ENCODE data around the gene GPR89A. TPM values are rescaled to one million over a fixed set of nuclear protein-coding genes. Genes with fewer than 3 reads are reported as not detected.
"Not testable (repeated sequence)": the region's sequence is repeated elsewhere in the genome, so short reads cannot be mapped to it uniquely, and the experiment has no call there.

The GPR89A gene
- total RNA-seq, 1 donor from 2014 or later, result 31.5 TPM

DNA sequence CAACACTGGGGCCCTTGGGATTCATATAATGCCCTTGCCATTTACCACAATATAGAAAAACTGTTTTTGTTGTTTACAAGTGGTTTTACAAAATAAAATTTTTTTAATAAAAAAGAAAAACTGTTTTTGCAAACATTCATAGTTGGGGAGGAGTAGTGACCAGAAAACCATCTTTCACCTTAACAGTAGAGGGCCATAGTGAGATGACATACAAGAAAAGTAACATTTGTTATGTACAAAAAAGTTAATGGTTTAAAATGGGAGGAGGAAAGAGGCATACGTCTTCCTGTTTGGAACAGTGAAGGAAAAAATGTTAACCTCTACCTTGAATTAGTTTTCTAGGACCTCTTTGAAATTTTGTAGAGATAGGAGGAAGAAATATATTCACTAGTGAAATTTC is 28.4 kb downstream of the GPR89A start:
- not testable (repeated sequence) for H3K4me1 Mint-ChIP-seq; H3K27ac Mint-ChIP-seq; DNase-seq (ENCODE audit: low spot score in 2 of 2, unreplicated experiment in 2 of 2); H3K9me3 Mint-ChIP-seq; H3K27me3 Mint-ChIP-seq (ENCODE audit: low read depth); H3K4me3 Mint-ChIP-seq; H3K36me3 Mint-ChIP-seq

DNA sequence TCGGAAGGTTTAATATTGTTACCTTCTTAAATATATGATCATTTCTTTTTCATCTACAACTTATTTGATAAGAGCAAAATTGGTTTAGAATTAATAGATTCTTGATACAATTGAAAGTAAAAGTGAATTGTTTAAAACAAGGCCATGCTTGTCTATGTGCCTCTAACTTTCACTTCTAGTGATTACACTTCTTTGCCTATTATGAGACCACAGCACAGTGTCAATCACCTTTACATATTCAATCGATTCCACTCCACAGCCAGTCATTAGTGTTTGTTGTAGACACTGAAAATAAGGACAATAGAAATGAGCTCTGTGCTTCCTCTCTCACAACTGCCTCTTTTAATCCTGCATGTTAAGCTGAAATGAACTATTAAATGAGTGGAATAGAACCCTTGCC is 34.1 kb downstream of the GPR89A start:
- not testable (repeated sequence) for H3K27me3 Mint-ChIP-seq (ENCODE audit: low read depth); DNase-seq (ENCODE audit: low spot score in 2 of 2, unreplicated experiment in 2 of 2); H3K27ac Mint-ChIP-seq; H3K9me3 Mint-ChIP-seq; H3K4me3 Mint-ChIP-seq; H3K36me3 Mint-ChIP-seq; H3K4me1 Mint-ChIP-seq

DNA sequence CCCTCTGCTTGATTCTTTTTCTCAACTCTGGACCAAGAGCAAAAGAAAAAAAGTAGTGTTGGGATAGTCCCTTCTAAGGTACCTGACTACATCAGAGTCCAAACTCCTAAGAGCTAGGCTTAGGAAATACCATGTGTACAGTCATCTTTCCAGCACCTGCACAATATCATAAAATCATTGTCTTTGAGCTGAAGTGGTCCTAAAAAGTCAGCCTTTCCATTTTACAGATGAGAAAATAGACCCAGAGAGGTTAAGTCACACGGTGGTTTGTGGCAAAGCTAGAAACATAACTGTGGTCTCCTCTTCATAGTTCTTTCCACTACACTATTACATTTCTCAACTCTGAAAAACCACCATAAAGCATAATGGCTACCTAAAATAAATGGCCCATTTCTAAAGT is 36.2 kb downstream of the GPR89A start:
- not testable (repeated sequence) for H3K27me3 Mint-ChIP-seq (ENCODE audit: low read depth); H3K36me3 Mint-ChIP-seq; H3K4me3 Mint-ChIP-seq; H3K27ac Mint-ChIP-seq; DNase-seq (ENCODE audit: low spot score in 2 of 2, unreplicated experiment in 2 of 2); H3K4me1 Mint-ChIP-seq; H3K9me3 Mint-ChIP-seq

DNA sequence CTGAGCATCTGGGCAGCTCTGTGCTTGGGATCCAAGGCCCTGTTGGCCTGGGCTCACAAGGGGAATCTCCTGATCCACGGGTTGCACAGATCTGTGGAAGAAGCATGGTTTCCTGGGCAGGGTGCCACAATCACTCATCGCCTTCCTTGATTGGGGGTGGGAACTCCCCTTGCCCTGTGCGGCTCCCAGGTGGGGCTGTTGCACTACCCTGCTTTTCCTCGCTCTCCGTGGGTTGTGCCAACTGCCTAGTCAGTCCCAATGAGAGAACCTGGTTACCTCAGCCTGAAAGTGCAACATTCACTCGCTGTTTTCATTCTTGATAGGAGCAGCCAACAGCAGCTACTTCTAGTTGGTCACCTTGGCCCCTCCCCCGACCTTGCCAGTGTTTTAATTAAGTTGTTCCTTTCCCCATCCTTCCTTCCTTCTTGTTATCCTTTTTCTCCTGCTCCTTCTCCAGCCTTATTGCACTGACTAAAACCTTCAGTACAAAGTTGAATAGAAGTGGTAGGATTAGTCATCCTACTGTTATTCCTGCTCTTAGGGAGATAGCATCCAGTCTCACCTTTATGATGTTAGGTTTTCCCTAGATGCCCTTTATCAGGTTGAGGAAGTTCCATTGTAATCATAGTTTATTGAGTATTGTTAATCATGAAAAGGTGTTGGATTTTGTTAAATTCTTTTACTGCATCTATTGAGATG is 48.6 kb downstream of the GPR89A start:
- H3K36me3 Mint-ChIP-seq, result peaks cover 17% of the 10 kb centered on the region
- H3K27me3 Mint-ChIP-seq (ENCODE audit: low read depth); H3K4me3 Mint-ChIP-seq; H3K9me3 Mint-ChIP-seq; H3K4me1 Mint-ChIP-seq; DNase-seq (ENCODE audit: low spot score in 2 of 2, unreplicated experiment in 2 of 2); H3K27ac Mint-ChIP-seq: not testable (repeated sequence)

DNA sequence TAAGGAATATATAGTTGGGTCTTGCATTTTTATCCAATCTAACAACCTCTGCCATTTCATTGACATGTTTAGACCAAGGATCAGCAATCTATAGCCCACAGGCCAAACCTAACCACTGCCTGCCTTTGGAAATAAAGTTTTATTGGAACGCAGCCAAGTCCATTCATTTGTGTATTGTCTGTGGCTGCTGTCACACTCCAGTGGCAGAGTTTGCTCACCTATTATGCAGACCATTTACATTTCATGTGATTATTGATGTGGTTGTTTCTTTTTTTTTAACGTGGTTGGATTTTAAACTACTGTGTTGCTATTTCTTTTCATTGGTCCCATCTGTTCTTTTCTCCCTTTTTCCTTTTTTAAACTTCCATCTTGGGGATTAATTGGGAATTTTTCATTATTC is 54.7 kb downstream of the GPR89A start:
- H3K4me1 Mint-ChIP-seq; H3K27me3 Mint-ChIP-seq (ENCODE audit: low read depth); H3K4me3 Mint-ChIP-seq; DNase-seq (ENCODE audit: low spot score in 2 of 2, unreplicated experiment in 2 of 2); H3K9me3 Mint-ChIP-seq; H3K27ac Mint-ChIP-seq: not testable (repeated sequence)
- peaks cover 12% of the 10 kb centered on the region for H3K36me3 Mint-ChIP-seq

DNA sequence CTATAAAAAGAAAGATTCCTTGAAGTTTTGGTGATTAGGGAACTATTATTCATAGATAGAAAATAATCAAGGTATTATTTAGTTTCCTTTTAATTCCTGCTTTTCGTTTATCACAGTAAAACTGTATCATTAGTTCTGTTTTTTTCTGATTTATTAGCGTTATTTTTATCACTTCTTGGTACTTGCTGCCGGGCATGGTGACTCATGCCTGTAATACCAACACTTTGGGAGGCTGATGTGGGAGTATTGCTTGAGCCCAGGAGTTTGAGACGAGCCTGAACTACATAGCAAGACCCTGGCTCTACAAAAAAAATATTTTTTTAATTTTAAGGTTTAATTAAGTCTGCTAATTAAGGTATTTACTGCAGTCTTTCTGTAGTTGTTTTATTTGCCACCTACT is 57.2 kb downstream of the GPR89A start:
- DNase-seq (ENCODE audit: low spot score in 2 of 2, unreplicated experiment in 2 of 2); H3K27ac Mint-ChIP-seq; H3K4me1 Mint-ChIP-seq; H3K27me3 Mint-ChIP-seq (ENCODE audit: low read depth); H3K9me3 Mint-ChIP-seq; H3K4me3 Mint-ChIP-seq: not testable (repeated sequence)
- peaks cover 13% of the 10 kb centered on the region for H3K36me3 Mint-ChIP-seq

DNA sequence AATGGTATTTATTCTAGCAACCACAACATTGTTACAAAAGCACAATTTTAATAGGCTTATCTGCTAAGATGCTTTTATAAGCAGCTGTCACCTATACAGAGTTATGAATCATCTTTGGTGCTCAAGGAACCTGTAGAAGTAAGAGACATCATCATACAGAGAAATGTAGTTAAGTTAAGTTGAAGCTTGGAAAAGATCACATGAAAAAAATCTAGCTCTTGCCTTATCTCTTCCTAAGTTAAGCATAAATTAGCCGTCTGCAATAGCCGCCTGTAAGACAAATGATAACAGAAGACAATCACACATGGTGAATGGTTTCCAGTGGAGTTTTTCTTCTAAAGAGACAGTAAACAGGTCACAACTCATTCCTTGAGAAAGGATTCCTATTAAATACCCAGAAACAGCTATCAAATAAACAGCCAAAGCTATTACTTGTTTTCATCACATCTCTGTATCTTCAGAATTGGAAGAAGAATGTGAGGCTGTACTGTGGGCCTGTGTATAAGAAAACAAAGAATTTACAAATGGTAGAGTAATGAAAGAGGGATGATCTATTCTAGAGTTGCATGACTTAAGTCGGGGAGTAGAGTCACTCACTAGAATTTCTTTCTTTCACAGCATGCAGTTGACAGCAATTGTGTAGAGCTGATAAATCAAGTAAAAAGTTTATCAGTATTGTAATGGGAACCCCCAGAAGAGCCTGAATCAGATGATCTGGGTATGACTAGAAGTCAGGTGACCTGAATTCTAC is 63.4 kb downstream of the GPR89A start:
- not testable (repeated sequence) for H3K27me3 Mint-ChIP-seq (ENCODE audit: low read depth); H3K4me1 Mint-ChIP-seq; H3K4me3 Mint-ChIP-seq; H3K9me3 Mint-ChIP-seq; H3K27ac Mint-ChIP-seq; DNase-seq (ENCODE audit: low spot score in 2 of 2, unreplicated experiment in 2 of 2)
- H3K36me3 Mint-ChIP-seq, result peaks cover 12% of the 10 kb centered on the region

DNA sequence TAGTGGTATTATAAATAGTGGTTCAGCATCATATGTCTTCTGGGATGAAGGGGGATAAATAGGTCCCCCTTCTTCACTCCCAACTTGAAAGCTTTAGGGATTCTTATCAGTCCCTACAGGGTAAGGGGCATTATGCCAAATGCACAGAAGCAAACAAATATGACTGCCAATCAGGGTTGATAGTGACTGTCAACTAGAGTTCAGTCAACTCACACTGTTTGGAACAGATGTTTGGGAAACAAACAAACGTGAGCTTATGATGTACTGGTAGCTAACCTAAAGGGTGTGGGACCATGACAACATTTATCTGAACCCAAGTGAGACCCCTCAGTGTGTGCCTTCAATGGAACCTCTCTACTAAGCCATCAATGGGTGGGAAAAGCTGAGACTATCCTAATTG is 65.4 kb downstream of the GPR89A start:
- not testable (repeated sequence) for DNase-seq (ENCODE audit: low spot score in 2 of 2, unreplicated experiment in 2 of 2); H3K4me1 Mint-ChIP-seq; H3K4me3 Mint-ChIP-seq; H3K36me3 Mint-ChIP-seq; H3K27ac Mint-ChIP-seq; H3K9me3 Mint-ChIP-seq; H3K27me3 Mint-ChIP-seq (ENCODE audit: low read depth)

DNA sequence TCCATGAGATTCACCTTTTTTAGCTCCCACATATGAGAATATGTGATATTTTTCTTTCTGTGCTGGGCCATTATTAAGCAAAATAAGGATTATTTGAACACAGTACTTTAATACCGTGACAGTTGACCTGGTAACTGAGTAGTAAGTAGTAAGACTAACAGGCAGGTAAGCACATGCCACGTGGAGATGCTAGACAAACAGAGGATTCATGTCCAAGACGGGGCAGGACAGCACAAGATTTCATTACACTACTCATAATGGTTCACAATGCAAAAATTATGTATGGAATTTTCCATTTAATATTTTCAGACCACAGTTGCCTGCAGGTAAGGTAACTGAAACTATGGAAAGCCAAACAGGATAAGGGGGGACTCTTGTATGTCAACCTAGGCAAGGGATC is 77.1 kb downstream of the GPR89A start:
- H3K27ac Mint-ChIP-seq; H3K36me3 Mint-ChIP-seq; H3K27me3 Mint-ChIP-seq (ENCODE audit: low read depth); H3K4me1 Mint-ChIP-seq; DNase-seq (ENCODE audit: low spot score in 2 of 2, unreplicated experiment in 2 of 2); H3K4me3 Mint-ChIP-seq; H3K9me3 Mint-ChIP-seq: not testable (repeated sequence)

DNA sequence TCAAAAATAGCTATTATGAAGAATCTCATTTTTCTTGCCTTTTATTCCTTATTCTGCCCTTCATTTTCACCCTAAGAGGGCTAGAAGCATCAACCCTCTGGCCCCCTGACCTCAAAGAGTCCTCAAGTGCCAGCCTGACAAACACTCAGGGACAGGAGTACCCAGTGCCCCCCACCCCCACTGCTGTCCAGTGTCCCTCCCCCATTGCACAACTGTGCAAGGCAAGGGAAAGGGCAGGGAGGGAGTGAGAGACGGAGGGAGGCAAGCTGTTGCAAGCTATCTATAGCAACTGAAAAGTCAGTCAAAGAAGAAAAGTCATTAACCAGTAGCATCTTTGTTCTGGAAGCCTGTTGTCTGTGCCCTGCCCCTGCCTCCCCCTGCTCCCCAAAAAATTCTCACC is 78.3 kb downstream of the GPR89A start:
- not testable (repeated sequence) for DNase-seq (ENCODE audit: low spot score in 2 of 2, unreplicated experiment in 2 of 2); H3K27me3 Mint-ChIP-seq (ENCODE audit: low read depth); H3K9me3 Mint-ChIP-seq; H3K36me3 Mint-ChIP-seq; H3K27ac Mint-ChIP-seq; H3K4me3 Mint-ChIP-seq
- H3K4me1 Mint-ChIP-seq, result peaks cover 10% of the 10 kb centered on the region

DNA sequence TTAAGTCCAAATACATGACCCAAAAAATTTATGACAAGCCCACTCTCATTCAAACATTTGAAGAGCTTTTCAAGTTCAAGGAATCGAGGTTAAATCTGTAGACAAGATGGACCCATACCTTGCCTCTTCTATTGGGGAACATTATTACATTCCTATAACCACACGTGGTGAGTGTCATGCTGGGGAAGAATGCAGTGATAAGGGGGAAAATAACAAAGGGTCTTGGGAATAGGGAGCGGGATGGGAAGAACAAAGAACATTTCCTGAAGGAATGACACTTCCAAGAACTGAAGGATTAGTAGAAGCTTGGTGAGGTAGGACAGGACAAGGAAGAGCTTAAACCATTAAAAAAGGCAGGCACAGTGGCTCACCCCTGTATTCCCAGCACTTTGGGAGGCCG is 80.5 kb downstream of the GPR89A start:
- TF ChIP-seq, protein P1, sequence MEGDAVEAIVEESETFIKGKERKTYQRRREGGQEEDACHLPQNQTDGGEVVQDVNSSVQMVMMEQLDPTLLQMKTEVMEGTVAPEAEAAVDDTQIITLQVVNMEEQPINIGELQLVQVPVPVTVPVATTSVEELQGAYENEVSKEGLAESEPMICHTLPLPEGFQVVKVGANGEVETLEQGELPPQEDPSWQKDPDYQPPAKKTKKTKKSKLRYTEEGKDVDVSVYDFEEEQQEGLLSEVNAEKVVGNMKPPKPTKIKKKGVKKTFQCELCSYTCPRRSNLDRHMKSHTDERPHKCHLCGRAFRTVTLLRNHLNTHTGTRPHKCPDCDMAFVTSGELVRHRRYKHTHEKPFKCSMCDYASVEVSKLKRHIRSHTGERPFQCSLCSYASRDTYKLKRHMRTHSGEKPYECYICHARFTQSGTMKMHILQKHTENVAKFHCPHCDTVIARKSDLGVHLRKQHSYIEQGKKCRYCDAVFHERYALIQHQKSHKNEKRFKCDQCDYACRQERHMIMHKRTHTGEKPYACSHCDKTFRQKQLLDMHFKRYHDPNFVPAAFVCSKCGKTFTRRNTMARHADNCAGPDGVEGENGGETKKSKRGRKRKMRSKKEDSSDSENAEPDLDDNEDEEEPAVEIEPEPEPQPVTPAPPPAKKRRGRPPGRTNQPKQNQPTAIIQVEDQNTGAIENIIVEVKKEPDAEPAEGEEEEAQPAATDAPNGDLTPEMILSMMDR (IDR thresholded peaks at IDR 0.05; ENCODE audit: unreplicated experiment), result no peak
- no peak overlapping the region for H3K27ac Mint-ChIP-seq
- peaks cover 6% of the 10 kb centered on the region for H3K9me3 Mint-ChIP-seq

More for the DNA sequence above, 80.5 kb downstream of the GPR89A start:
- peaks cover 2% of the 10 kb centered on the region for H3K36me3 Mint-ChIP-seq
- H3K4me3 Mint-ChIP-seq, result no peak overlapping the region
- peaks cover 11% of the 10 kb centered on the region for H3K4me1 Mint-ChIP-seq
- H3K27me3 Mint-ChIP-seq (ENCODE audit: low read depth), result no peaks in the 10 kb centered on the region
- DNase-seq (ENCODE audit: low spot score in 2 of 2, unreplicated experiment in 2 of 2), result no peak

All from mesothelial cell of epicardium (in vitro differentiated cells).